ENCODE data around the gene SPEM1. TPM values are rescaled to one million over a fixed set of nuclear protein-coding genes. Genes with fewer than 3 reads are reported as not detected.

SPEM1 gene
- total and polyA plus RNA-seq, 4 donors = not detected

DNA sequence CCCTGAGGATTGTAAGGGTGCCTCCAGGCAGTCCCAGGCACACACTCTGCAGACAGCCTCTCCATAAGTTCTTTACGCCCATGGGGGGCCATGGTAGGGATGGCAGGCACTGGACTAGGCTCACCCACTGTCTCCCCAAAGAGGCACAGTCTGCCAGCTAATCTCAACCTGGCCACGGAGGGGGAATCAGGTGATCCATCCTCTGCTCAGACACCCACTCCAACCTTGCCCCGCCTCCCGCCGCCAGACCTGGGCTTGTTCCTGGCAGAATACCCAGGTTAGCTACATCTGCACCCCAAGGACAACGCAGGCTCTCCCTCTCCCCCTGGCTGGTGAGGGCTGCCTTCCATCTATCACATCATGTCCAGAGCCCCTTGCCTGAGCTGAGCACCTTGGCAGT is 11.3 kb upstream of the SPEM1 start:
- no peak for TF ChIP-seq GABPA (IDR thresholded peaks at IDR 0.05 in 1 of 2, conservative IDR thresholded peaks at IDR 0.05 in 1 of 2)
- TF ChIP-seq, protein P1, sequence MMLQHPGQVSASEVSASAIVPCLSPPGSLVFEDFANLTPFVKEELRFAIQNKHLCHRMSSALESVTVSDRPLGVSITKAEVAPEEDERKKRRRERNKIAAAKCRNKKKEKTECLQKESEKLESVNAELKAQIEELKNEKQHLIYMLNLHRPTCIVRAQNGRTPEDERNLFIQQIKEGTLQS (IDR thresholded peaks at IDR 0.05) = no peak
- no peak for TF ChIP-seq TAF1 (conservative IDR thresholded peaks at IDR 0.05)
- TF ChIP-seq JUND (IDR thresholded peaks at IDR 0.05) = no peak
- TF ChIP-seq RXRA (IDR thresholded peaks at IDR 0.05) = no peak
- TF ChIP-seq NR2F2 (IDR thresholded peaks at IDR 0.05) = no peak
- no peak for TF ChIP-seq RAD21 (IDR thresholded peaks at IDR 0.05)
- no peak for TF ChIP-seq YY1 (IDR thresholded peaks at IDR 0.05)
- TF ChIP-seq FOXA2 (IDR thresholded peaks at IDR 0.05) = no peak
- no peak for TF ChIP-seq FOXA1 (IDR thresholded peaks at IDR 0.05)
- TF ChIP-seq HNF4A (conservative IDR thresholded peaks at IDR 0.05) = no peak
- TF ChIP-seq, protein P2, sequence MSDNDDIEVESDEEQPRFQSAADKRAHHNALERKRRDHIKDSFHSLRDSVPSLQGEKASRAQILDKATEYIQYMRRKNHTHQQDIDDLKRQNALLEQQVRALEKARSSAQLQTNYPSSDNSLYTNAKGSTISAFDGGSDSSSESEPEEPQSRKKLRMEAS (IDR thresholded peaks at IDR 0.05) = no peak
- TF ChIP-seq, protein P3, sequence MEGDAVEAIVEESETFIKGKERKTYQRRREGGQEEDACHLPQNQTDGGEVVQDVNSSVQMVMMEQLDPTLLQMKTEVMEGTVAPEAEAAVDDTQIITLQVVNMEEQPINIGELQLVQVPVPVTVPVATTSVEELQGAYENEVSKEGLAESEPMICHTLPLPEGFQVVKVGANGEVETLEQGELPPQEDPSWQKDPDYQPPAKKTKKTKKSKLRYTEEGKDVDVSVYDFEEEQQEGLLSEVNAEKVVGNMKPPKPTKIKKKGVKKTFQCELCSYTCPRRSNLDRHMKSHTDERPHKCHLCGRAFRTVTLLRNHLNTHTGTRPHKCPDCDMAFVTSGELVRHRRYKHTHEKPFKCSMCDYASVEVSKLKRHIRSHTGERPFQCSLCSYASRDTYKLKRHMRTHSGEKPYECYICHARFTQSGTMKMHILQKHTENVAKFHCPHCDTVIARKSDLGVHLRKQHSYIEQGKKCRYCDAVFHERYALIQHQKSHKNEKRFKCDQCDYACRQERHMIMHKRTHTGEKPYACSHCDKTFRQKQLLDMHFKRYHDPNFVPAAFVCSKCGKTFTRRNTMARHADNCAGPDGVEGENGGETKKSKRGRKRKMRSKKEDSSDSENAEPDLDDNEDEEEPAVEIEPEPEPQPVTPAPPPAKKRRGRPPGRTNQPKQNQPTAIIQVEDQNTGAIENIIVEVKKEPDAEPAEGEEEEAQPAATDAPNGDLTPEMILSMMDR (IDR thresholded peaks at IDR 0.05; ENCODE audit: low read depth, low read length, missing input control) = no peak
- TF ChIP-seq, protein P4, sequence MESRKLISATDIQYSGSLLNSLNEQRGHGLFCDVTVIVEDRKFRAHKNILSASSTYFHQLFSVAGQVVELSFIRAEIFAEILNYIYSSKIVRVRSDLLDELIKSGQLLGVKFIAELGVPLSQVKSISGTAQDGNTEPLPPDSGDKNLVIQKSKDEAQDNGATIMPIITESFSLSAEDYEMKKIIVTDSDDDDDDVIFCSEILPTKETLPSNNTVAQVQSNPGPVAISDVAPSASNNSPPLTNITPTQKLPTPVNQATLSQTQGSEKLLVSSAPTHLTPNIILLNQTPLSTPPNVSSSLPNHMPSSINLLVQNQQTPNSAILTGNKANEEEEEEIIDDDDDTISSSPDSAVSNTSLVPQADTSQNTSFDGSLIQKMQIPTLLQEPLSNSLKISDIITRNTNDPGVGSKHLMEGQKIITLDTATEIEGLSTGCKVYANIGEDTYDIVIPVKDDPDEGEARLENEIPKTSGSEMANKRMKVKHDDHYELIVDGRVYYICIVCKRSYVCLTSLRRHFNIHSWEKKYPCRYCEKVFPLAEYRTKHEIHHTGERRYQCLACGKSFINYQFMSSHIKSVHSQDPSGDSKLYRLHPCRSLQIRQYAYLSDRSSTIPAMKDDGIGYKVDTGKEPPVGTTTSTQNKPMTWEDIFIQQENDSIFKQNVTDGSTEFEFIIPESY (IDR thresholded peaks at IDR 0.05) = no peak
- no peak for TF ChIP-seq EGR1 (IDR thresholded peaks at IDR 0.05; ENCODE audit: low read depth in 2 of 2)
- no peak for TF ChIP-seq SP1 (IDR thresholded peaks at IDR 0.05)
- TF ChIP-seq, protein P5, sequence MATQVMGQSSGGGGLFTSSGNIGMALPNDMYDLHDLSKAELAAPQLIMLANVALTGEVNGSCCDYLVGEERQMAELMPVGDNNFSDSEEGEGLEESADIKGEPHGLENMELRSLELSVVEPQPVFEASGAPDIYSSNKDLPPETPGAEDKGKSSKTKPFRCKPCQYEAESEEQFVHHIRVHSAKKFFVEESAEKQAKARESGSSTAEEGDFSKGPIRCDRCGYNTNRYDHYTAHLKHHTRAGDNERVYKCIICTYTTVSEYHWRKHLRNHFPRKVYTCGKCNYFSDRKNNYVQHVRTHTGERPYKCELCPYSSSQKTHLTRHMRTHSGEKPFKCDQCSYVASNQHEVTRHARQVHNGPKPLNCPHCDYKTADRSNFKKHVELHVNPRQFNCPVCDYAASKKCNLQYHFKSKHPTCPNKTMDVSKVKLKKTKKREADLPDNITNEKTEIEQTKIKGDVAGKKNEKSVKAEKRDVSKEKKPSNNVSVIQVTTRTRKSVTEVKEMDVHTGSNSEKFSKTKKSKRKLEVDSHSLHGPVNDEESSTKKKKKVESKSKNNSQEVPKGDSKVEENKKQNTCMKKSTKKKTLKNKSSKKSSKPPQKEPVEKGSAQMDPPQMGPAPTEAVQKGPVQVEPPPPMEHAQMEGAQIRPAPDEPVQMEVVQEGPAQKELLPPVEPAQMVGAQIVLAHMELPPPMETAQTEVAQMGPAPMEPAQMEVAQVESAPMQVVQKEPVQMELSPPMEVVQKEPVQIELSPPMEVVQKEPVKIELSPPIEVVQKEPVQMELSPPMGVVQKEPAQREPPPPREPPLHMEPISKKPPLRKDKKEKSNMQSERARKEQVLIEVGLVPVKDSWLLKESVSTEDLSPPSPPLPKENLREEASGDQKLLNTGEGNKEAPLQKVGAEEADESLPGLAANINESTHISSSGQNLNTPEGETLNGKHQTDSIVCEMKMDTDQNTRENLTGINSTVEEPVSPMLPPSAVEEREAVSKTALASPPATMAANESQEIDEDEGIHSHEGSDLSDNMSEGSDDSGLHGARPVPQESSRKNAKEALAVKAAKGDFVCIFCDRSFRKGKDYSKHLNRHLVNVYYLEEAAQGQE (IDR thresholded peaks at IDR 0.05) = no peak
- no peak for TF ChIP-seq HNF4G (IDR thresholded peaks at IDR 0.05)
- no peak overlapping the region for H3K9ac ChIP-seq (ENCODE audit: low read depth in 1 of 2, low read length in 2 of 2)
- no peaks in the 10 kb centered on the region for H3K27me3 ChIP-seq (ENCODE audit: control insufficient read depth in 4 of 4, insufficient read depth in 4 of 4, low read length in 3 of 4)
- H3K4me3 ChIP-seq (ENCODE audit: low read depth in 1 of 3, low read length in 3 of 3) = no peak overlapping the region
- H3K27ac ChIP-seq (ENCODE audit: low read depth in 1 of 2, low read length in 2 of 2) = no peak overlapping the region
- no peaks in the 10 kb centered on the region for H3K36me3 ChIP-seq (ENCODE audit: control insufficient read depth in 4 of 4, insufficient read depth in 3 of 4, low read depth in 1 of 4, low read length in 3 of 4)
- 88% methylated on average over 6 of the region's 6 CpGs for WGBS
- H3K9me3 ChIP-seq (ENCODE audit: control insufficient read depth in 4 of 4, low read length in 3 of 4) = no peaks in the 10 kb centered on the region
- H3K4me1 ChIP-seq (ENCODE audit: control insufficient read depth in 4 of 4, insufficient read depth in 4 of 4, low read length in 3 of 4) = peaks cover 0 to 4% (median 0%) of the 10 kb centered on the region in 4 donors
- DNase-seq (ENCODE audit: low spot score) = no peak
